Naive B cell (primary cell): ENCODE data around the gene OSBP. TPM values are rescaled to one million over a fixed set of nuclear protein-coding genes. Genes with fewer than 3 reads are reported as not detected.
A peak's percentile ranks its signal among the peaks of the same experiment; 100 is the strongest.

Source experiments
- ATAC-seq, 2 donors: fragments of 150-1000 bp; cut with Tn5 transposase; 2 replicates each; pipeline ENCODE4 v1.10.0; 2021; ENCODE audit warnings: low read depth in 2 of 2, mild to moderate bottlenecking in 2 of 2, moderate library complexity in 2 of 2
- DNase-seq: peaks from one replicate; pipeline ENCODE4 v3.0.0; 2022
- H3K27ac Mint-ChIP-seq, 6 donors: one replicate each; pipeline ENCODE4 v1.8.0; 2020 to 2022; ENCODE audit warnings: mild to moderate bottlenecking in 6 of 6, mixed read lengths in 6 of 6, moderate library complexity in 5 of 6, inconsistent platforms in 2 of 6
- H3K27me3 Mint-ChIP-seq, 3 donors: one replicate each; pipeline ENCODE4 v1.8.0; 2021 to 2022; ENCODE audit warnings: mixed read lengths in 3 of 3, mild to moderate bottlenecking in 1 of 3
- H3K36me3 Mint-ChIP-seq, 2 donors: one replicate each; pipeline ENCODE4 v1.8.0; 2020 to 2022; ENCODE audit warnings: mixed read lengths in 2 of 2, inconsistent platforms in 1 of 2, mild to moderate bottlenecking in 1 of 2
- H3K4me1 Mint-ChIP-seq, 3 donors: one replicate each; pipeline ENCODE4 v1.8.0; 2020 to 2022; ENCODE audit warnings: mixed read lengths in 3 of 3, inconsistent platforms in 1 of 3, mild to moderate bottlenecking in 1 of 3, moderate library complexity in 1 of 3
- H3K4me3 Mint-ChIP-seq, 8 donors: one replicate each; pipeline ENCODE4 v1.8.0; 2020 to 2022; ENCODE audit warnings: mild to moderate bottlenecking in 8 of 8, mixed read lengths in 8 of 8, moderate library complexity in 8 of 8, inconsistent platforms in 2 of 8
- H3K9me3 Mint-ChIP-seq, 7 donors: one replicate each; pipeline ENCODE4 v1.8.0; 2020 to 2022; ENCODE audit warnings: mixed read lengths in 7 of 7, mild to moderate bottlenecking in 5 of 7, inconsistent platforms in 2 of 7, moderate library complexity in 1 of 7
- polyA plus RNA-seq, 6 donors: library from polyadenylated mRNA; unstranded; fragments of 300-500 nt; fragmentation: Illumina TruSeq; gene quantifications; one replicate each; pipeline ENCODE4 v1.2.3, GENCODE V29; 2021; ENCODE audit warnings: low read depth in 6 of 6

The OSBP gene
- polyA plus RNA-seq, 6 donors from 2014 or later, result 20.4 to 34.4 (median 27.5) TPM

DNA sequence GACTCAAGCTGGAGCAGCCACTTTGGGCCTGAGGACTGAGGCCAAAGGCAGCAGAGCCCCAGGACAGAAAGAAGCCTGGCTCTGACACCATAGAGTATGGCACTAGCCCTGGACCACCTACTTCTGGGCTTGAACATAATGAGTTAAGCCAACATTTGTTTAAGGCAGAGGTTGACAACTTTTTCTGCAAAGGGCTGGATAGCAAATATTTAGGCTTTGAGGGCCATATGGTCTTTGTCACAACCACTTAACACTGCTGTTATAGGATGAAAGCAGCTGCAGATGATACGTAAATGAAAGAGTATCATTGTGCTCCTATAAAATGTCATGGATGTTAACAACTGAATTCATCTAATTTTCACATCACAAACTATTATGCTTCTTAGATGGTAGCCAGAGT, 16.6 kb downstream of the OSBP start:
- H3K36me3 Mint-ChIP-seq, result peaks cover 52 to 53% of the 10 kb centered on the region in 2 donors
- DNase-seq, result no peak

DNA sequence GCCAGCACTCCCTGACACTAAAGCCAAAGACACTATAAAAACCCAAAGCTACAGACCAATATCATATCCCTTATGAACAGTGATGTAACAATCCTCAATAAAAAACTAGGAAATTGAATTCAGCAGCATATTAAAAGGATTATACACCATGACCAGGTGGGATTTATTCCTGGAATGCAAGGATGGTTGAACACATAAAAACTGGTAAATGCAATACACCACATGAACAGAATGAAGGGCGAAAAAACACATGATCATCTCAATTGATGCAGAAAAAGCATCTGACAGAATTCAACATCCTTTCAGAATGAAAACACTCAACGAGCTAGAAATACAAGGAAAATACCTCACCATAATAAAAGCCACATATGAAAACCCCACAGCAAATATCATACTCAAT, 31.3 kb downstream of the OSBP start:
- H3K36me3 Mint-ChIP-seq, result peaks cover 25 to 36% of the 10 kb centered on the region in 2 donors
- no peaks in the 10 kb centered on the region for H3K27me3 Mint-ChIP-seq
- ATAC-seq (no peak), DNase-seq (no peak)
- no peak overlapping the region for H3K27ac Mint-ChIP-seq
- no peak overlapping the region for H3K4me3 Mint-ChIP-seq
- peaks cover 4 to 9% (median 7%) of the 10 kb centered on the region in 7 donors for H3K9me3 Mint-ChIP-seq
- peaks cover 5 to 10% (median 6%) of the 10 kb centered on the region in 3 donors for H3K4me1 Mint-ChIP-seq

More for the DNA sequence above, 16.6 kb downstream of the OSBP start:
- H3K27ac Mint-ChIP-seq, result peak overlapping the region in 1 of 6 donors; percentile 3
- H3K4me1 Mint-ChIP-seq, result peaks cover 4 to 8% (median 5%) of the 10 kb centered on the region in 3 donors
- no peaks in the 10 kb centered on the region for H3K9me3 Mint-ChIP-seq
- ATAC-seq, result no peak
- no peak overlapping the region for H3K4me3 Mint-ChIP-seq
- H3K27me3 Mint-ChIP-seq, result no peaks in the 10 kb centered on the region

DNA sequence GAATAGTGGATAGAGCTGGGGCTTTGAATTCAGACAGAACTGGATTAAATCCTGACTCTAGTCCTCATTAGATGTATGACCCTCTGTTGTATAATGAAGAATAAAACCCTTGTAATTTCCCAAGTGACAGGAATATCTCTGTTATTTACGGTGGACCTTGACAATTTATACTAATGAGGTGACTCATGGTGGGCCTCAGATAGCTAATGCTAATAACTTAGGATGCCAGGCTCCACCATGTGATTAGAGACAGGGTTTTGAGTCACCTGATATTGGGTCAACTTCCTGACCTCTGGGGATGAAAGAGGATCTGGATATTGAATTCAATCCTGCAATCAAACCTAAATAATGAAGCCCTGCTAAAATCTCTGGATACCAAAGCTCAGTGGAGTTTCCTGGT, 33.6 kb downstream of the OSBP start:
- ATAC-seq (no peak), DNase-seq (no peak)
- Mint-ChIP-seq H3K27me3 (no peaks in the 10 kb centered on the region), H3K27ac (peak overlapping the region in 1 of 6 donors; percentile 4), H3K9me3 (peaks cover 4 to 9% (median 7%) of the 10 kb centered on the region in 7 donors), H3K36me3 (peaks cover 28 to 35% of the 10 kb centered on the region in 2 donors), H3K4me1 (peaks cover 6 to 10% (median 10%) of the 10 kb centered on the region in 3 donors), H3K4me3 (no peak overlapping the region)

DNA sequence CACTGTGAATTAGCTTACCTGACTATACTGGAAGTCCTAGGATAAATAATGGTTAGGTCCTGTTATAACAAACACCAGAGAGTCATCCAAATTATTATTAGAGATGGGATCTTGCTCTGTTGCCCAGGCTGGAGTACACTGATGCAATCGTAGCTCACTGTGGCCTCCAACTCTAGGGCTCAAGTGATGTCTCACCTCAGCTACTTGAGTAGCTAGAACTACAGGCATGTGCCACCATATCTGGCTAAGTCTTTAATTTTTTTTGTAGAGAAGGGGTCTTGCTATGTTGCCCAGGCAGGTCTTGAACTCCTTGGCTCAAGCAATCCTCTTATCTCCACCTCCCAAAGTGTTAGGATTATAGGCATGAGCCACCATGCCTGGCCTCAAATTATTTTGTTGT, 37.2 kb downstream of the OSBP start:
- DNase-seq (no peak), ATAC-seq (no peak)
- H3K27ac Mint-ChIP-seq, result no peak overlapping the region
- peaks cover 0 to 8% (median 4%) of the 10 kb centered on the region in 3 donors for H3K4me1 Mint-ChIP-seq
- peaks cover 23 to 26% of the 10 kb centered on the region in 2 donors for H3K36me3 Mint-ChIP-seq
- no peaks in the 10 kb centered on the region for H3K9me3 Mint-ChIP-seq
- no peaks in the 10 kb centered on the region for H3K27me3 Mint-ChIP-seq
- H3K4me3 Mint-ChIP-seq, result no peak overlapping the region

DNA sequence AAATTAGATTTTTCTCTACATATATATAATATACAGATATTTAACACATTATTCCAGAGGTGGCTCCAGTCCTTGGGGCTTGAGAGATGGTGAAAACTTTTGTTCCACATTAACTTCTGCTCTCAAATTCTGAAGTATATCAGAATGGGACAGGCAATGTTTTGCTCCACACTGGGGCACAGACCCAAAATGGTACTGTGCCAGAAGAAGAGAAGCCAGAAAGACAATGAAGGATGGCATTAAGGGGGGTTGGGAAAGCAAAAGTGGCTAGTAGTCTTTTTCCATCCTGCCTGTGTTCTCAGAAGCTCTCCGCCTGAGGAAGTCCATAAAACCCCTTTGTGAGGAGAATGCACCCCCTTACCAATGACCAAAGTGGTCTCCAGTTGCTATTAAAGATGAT, 40.1 kb downstream of the OSBP start:
- no peaks in the 10 kb centered on the region for H3K27me3 Mint-ChIP-seq

DNA sequence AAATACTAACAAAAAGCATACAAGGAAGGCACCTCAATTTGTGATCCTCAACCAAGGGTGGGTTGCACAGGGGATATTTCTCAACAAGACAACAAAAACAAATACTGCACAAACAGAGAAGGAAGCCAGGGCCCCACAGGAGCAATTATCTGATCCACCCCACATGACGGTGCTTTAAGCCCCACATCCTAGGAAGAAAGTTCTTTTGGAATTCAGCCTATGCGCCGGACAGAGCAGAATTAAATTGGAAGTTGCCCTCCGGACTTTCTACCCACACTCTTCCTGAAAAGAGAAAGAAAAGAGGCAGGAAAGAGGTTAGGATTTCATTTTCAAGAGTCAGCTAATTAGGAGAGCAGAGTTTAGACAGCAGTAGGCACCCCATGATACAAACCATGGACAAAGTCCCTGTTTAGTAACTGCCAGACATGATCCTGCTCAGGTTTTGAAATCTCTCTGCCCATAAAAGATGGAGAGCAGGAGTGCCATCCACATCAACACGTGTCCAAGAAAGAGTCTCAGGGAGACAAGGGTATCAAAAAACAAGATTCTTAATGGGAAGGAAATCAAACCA, 40.6 kb downstream of the OSBP start:
- Mint-ChIP-seq H3K27ac (peak overlapping the region in 3 of 6 donors; percentile 12 to 68 (median 23)), H3K4me1 (peaks cover 0 to 10% (median 4%) of the 10 kb centered on the region in 3 donors), H3K9me3 (no peaks in the 10 kb centered on the region), H3K4me3 (peak overlapping the region in 2 of 8 donors; percentile 69 to 75), H3K36me3 (peaks cover 13 to 18% of the 10 kb centered on the region in 2 donors), H3K27me3 (no peaks in the 10 kb centered on the region)
- ATAC-seq (no peak), DNase-seq (no peak)

More for the DNA sequence above, 40.1 kb downstream of the OSBP start:
- Mint-ChIP-seq H3K4me1 (peaks cover 0 to 10% (median 4%) of the 10 kb centered on the region in 3 donors), H3K4me3 (no peak overlapping the region), H3K27ac (peak overlapping the region in 1 of 6 donors; percentile 68), H3K36me3 (peaks cover 18 to 23% of the 10 kb centered on the region in 2 donors), H3K9me3 (no peaks in the 10 kb centered on the region)
- no peak for ATAC-seq
- no peak for DNase-seq

DNA sequence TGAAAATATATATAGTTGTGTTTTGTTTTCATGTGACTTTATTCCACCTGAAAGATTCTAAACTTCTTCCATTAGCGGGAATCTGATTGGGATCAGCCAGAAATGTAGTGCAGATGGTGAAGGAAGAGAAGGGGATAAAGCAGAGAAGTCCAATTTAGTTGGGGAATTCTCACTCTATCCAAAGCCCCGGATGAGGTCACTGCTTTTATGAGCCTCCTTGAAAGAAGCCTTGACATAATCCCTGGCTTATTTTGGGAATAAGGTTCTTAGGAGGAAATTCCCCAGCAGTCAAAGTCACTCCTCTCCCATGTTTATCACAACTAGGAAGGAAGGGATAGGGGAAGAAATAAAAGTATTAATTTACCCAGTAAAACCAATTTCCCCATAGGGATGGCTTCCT, 41.1 kb downstream of the OSBP start:
- Mint-ChIP-seq H3K4me3 (peak overlapping the region in 2 of 8 donors; percentile 69 to 75), H3K27ac (peak overlapping the region in 1 of 6 donors; percentile 23), H3K27me3 (no peaks in the 10 kb centered on the region), H3K9me3 (no peaks in the 10 kb centered on the region), H3K4me1 (peaks cover 0 to 9% (median 2%) of the 10 kb centered on the region in 3 donors), H3K36me3 (peaks cover 8 to 16% of the 10 kb centered on the region in 2 donors)
- ATAC-seq, result no peak
- DNase-seq, result no peak

DNA sequence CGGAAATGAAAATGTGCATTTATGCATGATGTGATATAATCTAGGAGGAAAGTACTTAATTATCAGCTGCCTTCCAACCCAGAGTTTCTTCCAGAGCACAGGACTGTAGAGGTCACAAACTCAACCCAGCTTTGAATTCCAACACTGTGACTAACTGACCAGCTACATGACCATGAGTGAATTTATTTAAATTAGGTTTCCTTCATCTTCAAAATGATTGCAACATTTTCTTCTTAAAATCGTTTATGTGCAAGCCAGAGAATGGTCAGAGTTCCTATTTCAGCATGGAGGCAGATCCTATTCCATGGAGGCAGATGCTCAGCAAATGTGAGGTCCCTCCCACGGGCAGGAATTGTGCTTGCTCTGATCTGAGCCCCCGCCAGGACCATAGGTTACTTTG, 42.4 kb downstream of the OSBP start:
- DNase-seq, result no peak
- Mint-ChIP-seq H3K4me1 (peaks cover 0 to 2% (median 0%) of the 10 kb centered on the region in 3 donors), H3K4me3 (no peak overlapping the region), H3K36me3 (peaks cover 0 to 15% of the 10 kb centered on the region in 2 donors), H3K27ac (no peak overlapping the region), H3K27me3 (no peaks in the 10 kb centered on the region), H3K9me3 (no peaks in the 10 kb centered on the region)
- ATAC-seq, result no peak

DNA sequence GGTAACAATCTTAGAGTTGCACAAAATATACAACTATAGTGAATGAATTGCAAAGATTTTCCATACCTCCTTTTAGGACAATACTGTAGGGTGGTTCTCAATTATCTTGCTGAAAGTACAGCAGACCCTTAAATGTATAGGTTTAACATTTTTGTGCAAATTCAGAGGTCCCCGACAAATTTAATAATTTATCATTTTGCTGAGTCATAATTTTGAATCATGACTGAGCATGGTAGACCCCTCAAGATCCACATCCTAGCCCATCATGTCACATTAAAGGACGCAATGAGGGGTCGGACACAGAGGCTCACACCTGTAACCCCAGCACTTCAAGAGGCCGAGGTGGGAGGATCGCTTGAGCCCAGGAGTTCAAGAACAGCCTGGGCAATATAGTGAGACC, 43.5 kb downstream of the OSBP start:
- peaks cover 0 to 11% of the 10 kb centered on the region in 2 donors for H3K36me3 Mint-ChIP-seq
- no peaks in the 10 kb centered on the region for H3K27me3 Mint-ChIP-seq
- H3K4me3 Mint-ChIP-seq, result no peak overlapping the region
- DNase-seq, result no peak
- H3K27ac Mint-ChIP-seq, result no peak overlapping the region
- peaks cover 0 to 2% (median 0%) of the 10 kb centered on the region in 3 donors for H3K4me1 Mint-ChIP-seq
- H3K9me3 Mint-ChIP-seq, result no peaks in the 10 kb centered on the region
- no peak for ATAC-seq

DNA sequence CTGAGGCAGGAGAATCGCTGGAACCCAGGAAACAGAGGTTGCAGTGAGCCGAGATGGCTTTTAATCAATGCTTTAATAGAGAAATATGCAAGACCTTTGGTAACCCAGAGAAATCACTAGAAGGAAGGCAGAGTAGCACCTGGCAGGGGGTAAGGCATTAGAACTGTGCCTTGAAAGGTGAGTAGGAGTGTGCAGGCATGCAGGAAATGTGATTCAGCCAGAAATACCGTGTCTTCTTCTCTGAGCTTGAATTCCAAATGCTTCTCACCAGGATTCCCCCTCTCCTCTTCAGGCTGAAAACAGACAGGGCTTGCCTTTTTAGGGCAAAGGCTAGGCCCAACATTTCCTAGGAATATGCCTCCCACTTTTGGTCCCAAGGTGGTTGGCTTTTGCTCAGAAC, 53.3 kb downstream of the OSBP start:
- ATAC-seq (no peak), DNase-seq (no peak)
- H3K9me3 Mint-ChIP-seq, result peaks cover 0 to 5% (median 2%) of the 10 kb centered on the region in 7 donors
- H3K27ac Mint-ChIP-seq, result peak overlapping the region in 4 of 6 donors; percentile 30 to 59 (median 50)
- H3K36me3 Mint-ChIP-seq, result no peaks in the 10 kb centered on the region
- peak overlapping the region in 4 of 8 donors; percentile 51 to 65 (median 60) for H3K4me3 Mint-ChIP-seq
- H3K4me1 Mint-ChIP-seq, result peaks cover 22 to 44% (median 31%) of the 10 kb centered on the region in 3 donors
- H3K27me3 Mint-ChIP-seq, result peaks cover 0 to 12% (median 5%) of the 10 kb centered on the region in 3 donors

DNA sequence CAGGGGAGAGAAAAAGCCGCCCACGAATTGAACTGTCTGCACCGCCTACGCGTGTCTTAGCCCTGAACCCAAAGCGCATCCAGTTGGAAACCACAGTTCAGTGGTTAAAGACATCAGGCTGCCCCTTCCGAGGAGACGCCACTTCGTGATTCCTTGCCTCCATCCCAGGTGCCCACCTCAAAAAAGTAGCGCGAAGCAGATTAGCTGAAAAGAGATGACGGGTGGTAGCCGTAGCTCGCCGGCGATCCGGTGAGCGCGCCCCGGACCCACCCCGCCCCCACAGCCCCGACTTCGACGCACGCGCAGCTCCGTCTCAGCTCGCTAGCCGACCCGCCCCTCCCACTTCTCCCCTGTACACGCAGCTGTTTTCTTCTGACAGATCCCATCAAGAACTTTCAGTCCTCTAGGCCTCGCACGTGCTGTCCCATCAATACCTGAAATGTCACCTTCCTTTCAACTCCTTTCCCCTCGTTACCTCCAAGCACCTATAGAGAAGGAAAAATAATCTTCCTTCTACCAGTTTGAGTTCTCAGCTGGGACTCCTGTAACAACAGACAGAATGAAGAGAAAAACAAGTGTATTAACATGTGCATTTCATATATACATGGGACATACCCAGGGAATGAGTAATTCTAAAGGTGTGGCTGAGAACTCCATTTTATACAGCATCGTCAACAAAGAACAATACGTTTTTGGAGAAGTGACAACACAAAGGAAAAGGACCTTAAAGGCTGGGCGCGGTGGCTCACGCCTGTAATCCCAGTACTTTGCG, 54.7 kb downstream of the OSBP start:
- peak; percentile 71 to 77 for ATAC-seq
- Mint-ChIP-seq H3K27me3 (peaks cover 0 to 23% (median 5%) of the 10 kb centered on the region in 3 donors), H3K4me1 (peaks cover 27 to 51% (median 40%) of the 10 kb centered on the region in 3 donors), H3K27ac (peak overlapping the region; percentile 97 to 100 (median 99)), H3K9me3 (peaks cover 0 to 5% (median 2%) of the 10 kb centered on the region in 7 donors), H3K4me3 (peak overlapping the region; percentile 76 to 99 (median 98)), H3K36me3 (no peaks in the 10 kb centered on the region)
- DNase-seq, result peak; percentile 80

DNA sequence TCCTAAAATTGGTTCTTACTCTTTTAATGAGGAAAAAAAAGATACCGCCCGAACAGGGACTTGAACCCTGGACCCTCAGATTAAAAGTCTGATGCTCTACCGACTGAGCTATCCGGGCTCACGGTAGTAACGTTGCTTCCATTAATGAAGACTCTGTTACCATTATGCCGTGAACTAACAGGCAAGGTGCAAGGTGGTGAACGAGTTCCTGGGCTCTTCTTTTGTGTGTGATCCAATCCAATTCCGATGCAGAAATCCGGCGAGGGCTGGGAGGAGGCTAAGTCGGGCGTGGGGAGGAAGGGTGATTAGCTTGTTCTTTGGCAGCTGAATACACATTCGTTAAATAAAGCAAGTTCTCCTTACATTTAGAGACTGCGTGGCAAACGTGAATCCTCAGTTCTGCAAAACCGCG, 55.3 kb downstream of the OSBP start:
- ATAC-seq (peak; percentile 51 to 54), DNase-seq (peak; percentile 71)
- Mint-ChIP-seq H3K36me3 (no peaks in the 10 kb centered on the region), H3K27ac (peak overlapping the region; percentile 97 to 100 (median 99)), H3K4me1 (peaks cover 29 to 51% (median 41%) of the 10 kb centered on the region in 3 donors), H3K9me3 (peaks cover 0 to 5% (median 2%) of the 10 kb centered on the region in 7 donors), H3K4me3 (peak overlapping the region; percentile 76 to 99 (median 98)), H3K27me3 (peaks cover 0 to 27% (median 5%) of the 10 kb centered on the region in 3 donors)

DNA sequence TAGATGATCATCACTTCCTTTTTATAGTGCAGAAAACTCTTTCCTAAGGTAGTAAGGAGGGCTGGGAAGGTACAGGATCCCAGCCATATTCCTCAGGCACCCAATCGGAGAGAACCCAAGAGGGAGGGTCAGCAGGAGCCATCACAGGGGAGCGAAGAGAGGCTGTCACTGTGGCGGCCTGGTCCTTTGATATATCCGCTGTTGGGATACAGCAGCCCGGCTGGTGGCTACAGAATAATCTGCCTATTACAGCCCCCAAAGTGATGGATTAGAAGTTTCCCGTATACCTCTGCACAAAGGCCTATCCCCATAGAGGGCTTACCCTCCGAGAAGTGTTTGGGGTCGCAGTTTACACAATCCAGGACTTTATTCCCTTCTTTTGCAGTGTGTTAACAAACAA, 55.7 kb downstream of the OSBP start:
- H3K27ac Mint-ChIP-seq, result peak overlapping the region in 4 of 6 donors; percentile 99 to 100 (median 100)
- peaks cover 29 to 52% (median 41%) of the 10 kb centered on the region in 3 donors for H3K4me1 Mint-ChIP-seq
- peak overlapping the region; percentile 76 to 99 (median 98) for H3K4me3 Mint-ChIP-seq
- H3K9me3 Mint-ChIP-seq, result peaks cover 0 to 5% (median 2%) of the 10 kb centered on the region in 7 donors
- ATAC-seq (no peak), DNase-seq (no peak)
- peaks cover 0 to 27% (median 5%) of the 10 kb centered on the region in 3 donors for H3K27me3 Mint-ChIP-seq
- H3K36me3 Mint-ChIP-seq, result no peaks in the 10 kb centered on the region
